OCI-M2 (cell line): ENCODE results near the gene RIN1.
A peak's percentile ranks its signal among the peaks of the same experiment; 100 is the strongest.

Source experiments
- DNase-seq: peaks from one replicate; lab custom pipeline; 2025; ENCODE audit not compliant: unreplicated experiment; lab: John Stamatoyannopoulos, UW

The RIN1 gene

DNA sequence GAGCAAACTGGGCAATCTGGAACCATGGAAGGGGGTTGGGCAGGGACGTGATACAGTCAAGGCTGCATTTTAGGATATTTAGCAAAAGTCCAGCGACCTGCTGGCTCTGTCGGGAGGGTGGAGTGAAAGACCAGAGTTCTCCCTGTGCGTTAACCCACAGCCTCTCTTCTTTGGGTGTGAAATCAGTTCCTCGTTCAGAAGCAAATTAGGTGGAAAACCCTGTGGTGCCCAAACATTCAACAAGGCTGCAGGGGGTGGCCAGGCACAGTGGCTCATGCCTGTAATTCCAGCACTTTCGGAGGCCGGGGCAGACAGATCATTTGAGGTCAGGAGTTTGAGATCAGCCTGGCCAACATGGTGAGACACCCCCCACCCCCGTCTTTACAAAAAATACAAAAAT is 38.6 kb downstream of the RIN1 start:
- DNase-seq = no peak

DNA sequence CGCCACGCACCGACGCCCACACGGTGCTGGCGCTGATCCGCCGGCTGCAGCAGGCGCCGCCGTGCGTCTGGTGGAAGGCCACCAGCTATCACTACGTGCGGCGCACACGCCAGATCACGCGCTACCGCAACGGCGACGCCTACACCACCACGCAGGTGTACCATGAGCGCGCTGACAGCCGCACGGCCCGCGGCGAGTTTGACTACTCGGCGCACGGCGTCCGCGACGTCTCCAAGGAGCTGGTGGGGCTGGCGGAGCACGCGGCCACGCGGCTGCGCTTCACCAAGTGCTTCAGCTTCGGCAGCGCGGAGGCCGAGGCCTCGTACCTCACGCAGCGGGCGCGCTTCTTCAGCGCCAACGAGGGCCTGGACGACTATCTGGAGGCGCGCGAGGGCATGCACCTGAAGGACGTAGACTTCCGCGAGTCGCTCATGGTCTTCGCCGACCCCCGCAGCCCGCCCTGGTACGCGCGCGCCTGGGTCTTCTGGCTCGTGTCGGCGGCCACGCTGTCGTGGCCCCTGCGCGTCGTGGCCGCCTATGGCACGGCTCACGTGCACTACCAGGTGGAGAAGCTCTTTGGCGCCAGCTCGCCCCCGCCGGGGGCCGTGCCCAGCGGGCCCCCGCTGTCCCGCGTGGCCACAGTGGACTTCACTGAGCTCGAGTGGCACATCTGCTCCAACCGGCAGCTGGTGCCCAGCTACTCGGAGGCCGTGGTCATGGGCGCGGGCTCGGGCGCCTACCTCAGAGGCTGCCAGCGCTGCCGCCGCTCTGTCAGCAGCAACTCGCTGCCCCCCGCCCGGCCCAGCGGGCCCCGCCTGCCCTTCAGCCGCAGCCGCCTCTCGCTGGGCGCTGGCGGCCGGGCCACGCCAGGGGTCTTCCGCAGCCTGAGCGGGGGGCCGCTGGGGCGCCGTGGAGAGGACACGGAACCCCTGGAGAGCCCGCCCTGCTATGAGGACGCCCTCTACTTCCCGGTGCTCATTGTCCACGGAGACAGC is 41.3 kb downstream of the RIN1 start:
- no peak for DNase-seq

DNA sequence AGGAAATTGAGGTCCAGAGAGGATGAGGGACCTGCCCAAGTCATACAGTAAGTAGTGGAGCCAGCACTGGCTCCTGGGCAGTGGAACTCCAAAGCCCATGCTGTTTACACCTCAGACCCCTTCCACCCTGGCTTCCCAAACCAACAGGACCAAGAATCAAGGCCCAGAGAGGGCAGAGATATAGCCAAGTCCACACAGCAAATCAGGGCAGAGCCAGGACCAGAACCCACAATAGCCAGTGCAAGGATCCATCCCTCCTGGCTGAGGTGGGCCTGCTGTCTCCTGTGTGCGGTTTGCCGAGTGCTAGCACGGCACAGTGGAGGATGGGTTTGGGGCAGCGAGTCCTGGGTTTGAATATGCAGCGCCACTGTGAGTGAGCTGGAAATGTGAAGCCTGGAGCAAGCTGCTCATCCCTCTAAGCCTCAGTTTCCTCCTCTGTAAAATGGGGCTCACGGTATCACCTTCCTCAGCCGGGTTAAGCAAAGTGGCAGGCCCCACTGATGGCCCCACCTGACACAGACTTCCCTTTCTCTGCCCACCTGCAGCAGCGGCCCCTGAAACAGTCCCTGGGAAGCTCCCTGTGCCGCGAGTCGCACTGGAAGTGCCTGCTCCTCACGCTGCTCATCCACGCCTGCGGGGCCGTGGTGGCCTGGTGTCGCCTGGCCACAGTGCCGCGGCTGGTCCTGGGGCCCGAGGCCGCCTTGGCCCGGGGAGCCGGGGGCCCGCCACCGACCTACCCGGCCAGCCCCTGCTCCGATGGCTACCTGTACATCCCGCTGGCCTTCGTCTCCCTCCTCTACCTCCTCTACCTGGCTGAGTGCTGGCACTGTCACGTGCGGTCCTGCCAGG is 42.2 kb downstream of the RIN1 start:
- no peak for DNase-seq

DNA sequence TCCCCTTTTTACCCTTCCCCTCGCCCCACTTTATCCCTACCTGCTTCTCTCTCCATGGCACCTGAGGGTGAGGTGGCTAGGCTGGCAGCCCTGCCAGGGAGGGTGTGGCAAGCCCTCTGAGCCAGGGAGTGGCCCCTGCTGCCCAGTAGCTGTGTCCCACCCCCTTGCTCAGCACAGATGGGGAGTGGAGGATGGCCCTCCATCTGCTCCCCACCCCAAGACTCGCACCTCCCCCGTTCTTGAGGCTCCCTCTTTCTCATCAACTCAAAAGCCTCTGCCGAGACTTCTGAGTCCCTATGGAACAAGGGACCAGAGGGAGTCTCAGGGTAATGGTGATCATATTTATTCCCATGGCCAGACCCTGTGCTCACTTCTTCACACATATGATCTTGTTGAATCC is 42.9 kb downstream of the RIN1 start:
- DNase-seq = no peak

DNA sequence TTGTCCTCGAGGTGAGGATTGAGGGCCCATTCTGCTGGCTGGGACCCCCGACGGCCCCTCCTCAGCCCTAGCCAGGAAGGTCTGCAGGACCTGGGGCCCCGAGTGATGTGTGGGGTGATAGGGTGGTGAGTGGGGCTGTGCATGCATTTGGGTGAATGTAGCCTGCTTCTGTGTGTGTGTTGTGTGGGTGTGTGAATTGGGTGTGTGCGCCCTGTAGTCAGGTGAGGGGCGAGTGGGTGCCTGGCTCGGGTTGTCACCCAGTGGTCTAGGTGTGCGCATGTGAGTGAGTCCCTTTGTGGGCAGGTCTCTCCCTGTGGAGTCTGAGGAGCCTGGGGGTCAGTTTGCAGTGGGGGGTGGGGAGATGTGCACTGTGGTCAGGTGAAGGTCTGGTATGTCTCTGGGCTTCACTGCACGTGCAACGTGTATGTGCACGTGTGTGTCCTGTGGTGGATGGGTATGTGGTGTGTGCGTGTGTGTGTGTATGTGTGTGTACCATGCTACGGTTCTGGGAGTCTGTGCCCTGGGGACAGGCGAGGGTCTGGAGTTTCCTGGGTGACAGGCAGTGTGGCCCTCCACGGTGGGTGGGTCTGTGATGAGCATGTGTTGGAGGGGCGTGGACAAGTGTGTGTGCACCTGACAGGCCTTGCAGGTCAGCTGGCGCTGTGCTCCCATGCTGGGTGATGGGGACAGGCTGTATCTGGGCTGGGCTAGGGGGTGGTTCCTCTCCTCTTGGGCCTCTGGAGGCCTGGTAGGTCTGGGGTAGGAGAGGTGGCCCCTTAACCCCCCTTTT is 43.5 kb downstream of the RIN1 start:
- no peak for DNase-seq

DNA sequence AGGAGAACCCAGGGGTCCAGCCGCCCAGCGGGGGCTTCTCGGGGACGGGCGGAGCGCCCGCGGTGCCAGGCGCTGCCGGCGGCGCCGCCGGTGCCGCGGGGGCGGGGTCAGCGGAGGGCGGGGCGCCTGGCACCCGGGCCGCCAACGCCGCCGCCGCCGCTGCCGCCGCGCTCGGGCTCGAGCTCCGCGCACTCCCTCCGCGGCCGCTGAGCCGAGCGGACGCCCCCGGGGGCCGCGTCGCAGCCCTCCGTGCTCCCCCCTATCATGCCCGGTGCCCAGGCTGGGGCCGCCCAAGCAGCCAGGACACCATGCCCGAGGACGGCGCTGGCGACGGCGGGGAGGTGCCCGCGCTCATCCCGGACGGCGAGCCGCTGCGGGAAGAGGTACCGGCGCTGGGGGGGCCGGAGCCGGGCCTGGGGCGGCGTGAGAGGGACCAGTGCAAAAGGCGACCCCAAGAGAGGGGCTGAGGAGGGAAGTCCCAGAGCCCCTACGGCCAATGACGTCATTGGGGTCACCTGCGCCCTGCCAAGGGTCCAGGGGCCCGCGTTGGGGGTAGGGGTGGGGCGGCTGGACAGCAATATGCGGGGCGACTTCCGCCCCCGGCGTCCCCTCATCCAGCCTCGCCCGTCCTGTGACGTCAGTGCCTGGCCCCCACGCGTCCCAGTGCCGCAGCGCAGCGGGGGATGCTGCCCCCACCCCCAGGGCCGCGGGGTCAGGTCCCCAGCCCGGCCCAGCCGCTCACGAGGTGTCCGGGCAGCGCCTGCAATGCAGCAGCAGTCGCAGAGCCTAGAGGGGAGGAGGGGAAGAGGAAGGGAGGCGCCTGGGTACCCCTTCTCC is 44.3 kb downstream of the RIN1 start, which contains the start of gene TMEM151A:
Gene TMEM151A (plus strand): TSS at position 189 of the 837 bp plus-strand sequence. CDS start 120 bp downstream, at position 309.
- no peak for DNase-seq

DNA sequence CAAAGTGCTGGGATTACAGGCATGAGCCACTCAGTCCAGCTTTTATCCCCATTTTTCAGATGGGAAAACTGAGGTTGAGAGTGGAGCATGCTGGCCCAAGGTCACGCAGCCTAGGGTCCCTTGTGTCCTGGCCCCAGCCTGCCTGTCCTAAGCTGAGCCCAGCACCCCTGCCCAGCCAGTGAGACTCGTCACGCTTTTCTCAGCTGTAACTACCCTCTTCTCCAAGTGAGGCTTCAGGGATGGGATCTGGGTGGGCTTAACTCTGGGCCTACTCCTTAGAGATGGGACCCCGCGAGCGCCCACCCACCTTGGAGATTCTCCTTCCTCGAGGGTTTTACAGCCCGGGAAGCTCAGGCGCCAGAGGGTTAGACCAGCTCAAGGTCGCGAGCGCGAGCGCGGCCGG is 44.9 kb downstream of the RIN1 start:
- DNase-seq = no peak

DNA sequence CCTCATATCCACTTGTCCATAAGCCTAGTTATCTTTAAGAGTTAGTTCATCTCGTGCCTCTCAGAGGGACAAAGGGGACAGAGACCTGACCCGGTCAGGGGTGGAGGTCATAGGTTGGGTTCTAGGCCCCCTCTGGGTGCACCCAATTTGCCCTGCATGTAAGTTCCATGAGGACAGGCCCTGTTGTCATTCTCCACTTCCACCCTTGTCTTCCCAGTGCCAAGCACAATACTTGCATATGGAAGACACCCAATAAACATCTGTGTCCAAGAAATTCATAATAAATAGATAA is 46.0 kb downstream of the RIN1 start:
- DNase-seq = no peak

DNA sequence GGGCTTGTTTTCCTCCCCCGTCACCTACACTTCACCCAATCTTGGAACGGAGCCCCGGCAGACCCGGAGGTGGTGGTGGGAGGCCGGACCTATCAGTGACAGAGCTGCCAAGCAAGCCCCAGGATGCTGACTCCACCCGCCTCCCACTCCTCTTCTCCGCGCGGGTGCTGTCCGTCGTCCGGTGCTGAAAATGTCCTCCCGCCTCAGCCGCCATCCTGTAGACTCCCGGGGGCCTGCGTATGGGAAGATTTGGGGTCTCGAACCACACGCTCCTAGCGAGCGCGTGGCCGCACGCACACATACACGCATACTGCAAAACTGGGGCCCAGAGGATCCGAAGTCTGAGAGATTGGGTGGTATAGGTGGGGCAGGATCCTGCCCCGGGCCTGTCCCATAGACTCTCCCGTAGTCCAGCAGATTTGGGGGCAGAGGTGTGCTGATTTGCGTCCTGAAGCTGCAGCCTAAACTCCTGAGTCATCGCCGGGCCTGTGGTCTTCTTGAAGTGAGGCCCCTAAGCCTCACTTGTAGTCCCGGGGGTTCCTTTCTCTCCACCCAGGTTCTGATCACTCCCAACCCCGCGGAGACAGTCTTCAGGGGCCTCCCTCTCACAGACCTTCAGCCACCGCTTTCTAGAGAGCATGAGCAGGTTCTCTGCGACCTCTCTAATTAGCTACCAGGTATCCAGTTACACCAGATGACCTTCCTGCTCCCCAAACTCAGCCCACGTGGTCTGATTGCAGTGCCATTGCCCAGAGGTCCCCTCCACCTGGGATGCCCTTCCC is 46.5 kb downstream of the RIN1 start:
- peak; percentile 80 for DNase-seq

DNA sequence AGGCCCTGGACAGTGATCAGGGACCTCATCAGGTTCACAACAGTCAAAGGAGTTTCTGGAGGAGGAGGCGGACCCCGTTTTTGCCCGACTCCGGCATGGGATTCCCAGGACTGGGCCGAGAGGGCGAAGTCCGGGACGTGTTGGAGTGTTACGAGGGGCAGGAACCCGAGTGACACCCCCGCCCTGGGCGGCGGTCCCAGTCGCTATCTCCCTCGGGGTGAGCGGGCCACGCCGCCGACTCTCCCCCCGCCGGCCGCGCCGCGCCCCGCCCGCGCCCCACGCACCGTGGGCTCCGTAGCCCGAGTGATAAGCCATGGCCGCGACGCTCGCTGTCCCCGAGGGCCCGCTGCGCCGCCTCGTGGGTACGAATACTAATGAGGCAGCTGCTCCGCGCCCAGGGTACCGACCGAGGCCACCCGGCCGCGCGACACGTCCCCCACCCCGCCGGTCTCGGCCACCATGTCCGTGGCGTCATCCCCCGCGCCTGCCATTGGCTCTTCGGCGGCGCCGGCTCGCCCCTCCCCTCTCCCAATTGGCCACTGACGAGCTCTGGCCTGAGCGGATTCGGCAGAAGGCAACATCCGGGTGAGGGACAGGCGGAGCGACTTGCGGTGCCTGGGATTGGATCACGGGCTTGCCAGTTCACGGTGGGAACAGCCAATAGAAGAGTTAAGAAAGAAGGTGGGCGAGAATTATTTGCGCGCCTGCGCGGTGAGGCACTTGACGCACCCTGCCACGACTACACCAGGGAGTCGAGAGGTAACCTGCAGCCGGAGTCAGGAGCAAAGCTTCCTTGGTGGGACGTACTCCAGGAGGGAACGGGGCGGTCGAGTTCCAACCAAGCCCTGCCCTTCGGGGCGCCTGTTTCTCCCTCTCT is 47.3 kb downstream of the RIN1 start, which contains the start of gene YIF1A:
Gene YIF1A (minus strand): TSS at position 473 of the 877 bp plus-strand sequence. CDS start 158 bp downstream, at position 315.
- DNase-seq = peak; percentile 80

DNA sequence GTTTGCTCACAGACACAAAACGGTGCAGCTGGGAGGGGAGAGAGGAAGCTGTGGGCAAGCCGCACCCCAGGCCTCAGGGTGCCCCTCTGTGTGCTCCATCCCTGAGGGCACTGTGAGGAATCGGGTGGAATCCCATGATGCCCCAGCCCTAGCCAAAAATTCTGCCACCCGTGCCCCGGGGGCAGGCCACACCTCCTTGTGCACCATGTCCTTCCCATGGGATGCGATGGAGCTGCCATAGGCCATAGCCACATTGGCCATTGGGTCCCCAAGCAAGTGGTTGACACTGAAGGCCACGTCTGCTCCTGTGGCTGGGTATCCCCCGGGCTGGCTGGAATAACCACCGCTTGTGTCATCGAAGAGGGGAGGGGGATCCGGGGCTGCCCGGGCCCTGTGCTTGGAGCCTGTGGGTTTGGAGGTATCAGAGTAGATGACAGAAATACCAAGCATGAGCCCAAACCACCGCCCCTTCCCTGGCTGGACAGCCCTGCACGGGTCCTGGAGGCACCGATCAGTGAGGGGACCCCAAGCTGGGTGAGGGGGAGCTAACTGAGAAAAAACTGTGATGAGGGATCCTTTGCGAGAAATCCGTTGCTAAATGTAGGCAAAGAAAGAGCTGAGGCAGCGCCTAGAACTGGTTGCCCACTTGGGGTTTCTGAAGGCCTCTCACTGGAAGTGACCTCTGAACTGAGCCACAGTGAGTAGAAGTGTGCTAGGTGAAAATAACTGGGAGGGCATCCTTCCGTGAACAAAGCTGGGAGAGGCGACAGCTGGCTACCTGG is 48.2 kb downstream of the RIN1 start:
- no peak for DNase-seq

DNA sequence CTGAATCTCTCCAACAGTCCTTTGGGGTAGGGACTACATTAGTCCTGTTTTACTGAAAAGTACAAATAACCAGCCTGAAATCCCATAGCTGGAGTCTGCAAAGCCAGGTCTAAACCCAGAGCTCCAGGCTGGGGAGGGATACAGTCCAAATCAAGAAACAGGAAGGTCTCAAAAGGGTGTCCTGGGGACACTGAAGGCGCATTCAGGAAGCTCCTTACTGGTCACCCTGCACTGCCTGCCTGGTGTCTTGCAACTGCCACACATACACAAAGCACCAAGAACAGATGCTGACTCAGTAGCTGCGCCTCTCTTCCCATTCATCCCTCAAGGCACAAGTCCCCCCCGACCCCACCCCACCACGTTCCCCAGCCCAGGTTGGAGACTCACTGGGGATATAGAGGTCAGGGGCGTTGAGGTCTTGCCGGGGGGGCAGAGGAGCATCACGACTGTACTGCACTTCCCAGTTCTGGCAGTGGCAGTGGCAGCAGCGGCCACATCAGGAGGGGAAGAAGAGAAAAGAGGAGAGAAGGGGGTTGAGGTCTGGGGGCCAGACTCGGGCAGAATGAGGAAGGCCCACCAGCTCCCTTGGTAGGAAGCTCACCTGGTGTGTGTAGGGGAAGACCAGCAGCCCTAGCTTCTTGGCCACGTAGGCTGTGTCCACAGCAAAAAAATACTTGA is 48.9 kb downstream of the RIN1 start:
- no peak for DNase-seq

DNA sequence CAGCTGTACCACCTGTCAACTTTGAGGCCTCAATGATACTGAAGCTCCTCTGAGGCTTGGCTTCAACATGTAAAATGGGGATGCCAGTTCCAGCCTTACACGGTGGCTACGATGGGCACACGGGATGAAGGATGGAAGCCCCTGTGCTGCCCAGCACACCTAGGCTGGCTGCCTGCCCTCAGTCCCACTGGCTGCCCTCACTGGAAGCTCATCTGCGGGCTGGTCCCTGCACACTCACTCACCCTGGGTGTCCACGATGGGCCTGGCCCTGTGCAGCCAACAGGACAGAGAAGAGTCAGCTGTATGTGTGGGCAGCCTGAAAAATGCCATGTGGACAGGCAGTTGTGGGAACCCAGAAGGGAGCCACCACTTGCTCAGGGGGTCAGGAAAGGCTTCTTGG is 49.5 kb downstream of the RIN1 start:
- DNase-seq = no peak

DNA sequence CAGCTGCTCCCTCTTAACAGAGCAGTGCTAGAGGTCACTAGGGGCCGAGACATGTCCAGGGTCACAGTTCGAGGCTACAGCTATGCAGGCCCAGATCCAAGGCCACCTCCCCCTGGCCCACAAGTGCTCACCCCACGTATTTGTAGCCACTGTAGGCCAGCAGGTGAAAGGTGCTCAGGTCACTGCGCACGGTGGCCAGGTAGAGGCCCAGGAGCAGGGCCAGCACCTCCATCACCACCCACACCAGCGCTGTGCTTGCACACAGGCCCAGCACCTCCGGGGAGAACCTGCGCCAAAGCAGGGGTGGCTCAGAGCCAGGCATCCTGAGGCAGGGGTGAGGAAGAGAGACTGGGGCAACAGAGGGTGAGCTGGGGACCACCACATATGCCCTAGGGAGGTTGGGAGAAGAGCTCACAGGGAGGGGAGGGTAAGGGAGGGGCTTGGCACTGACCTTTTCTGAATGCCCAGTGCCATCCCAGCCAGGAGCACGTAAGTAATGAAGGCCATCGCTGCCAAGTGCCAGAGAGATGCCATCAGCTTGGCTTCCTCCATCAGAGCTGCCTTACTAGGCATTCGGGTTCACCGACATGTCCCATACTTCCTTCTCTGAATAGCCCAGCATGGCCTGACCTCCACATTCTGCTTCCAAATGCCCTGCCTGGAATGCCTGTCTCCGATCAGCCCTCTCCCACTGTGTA is 50.8 kb downstream of the RIN1 start:
- DNase-seq = no peak

DNA sequence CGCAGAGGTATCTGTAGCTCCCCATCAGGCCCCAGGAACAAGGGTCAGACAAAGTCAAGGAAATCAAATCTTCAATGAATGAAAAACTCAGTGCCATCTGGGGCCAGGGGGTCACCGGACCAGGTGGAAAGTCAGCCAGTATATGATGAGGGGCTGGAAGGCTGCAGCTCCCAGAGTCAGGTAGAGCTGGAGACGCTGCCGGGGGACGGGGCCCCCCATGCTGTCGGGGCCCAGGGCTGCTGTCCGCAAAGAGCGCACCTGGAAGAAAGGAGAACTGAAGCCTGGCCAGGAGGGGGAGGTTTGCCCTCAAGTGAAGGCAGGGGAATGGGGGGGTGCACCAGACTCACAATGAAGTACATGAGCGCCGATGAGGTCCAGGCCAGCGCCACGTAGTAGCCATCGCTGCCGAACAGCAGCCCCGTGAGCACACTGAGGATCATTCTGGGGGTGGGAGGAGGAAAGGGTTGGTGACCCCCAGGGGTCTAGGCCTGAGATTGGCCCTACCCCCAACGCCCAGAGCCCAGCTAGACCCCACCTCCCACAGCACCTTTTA is 51.6 kb downstream of the RIN1 start:
- DNase-seq = no peak

DNA sequence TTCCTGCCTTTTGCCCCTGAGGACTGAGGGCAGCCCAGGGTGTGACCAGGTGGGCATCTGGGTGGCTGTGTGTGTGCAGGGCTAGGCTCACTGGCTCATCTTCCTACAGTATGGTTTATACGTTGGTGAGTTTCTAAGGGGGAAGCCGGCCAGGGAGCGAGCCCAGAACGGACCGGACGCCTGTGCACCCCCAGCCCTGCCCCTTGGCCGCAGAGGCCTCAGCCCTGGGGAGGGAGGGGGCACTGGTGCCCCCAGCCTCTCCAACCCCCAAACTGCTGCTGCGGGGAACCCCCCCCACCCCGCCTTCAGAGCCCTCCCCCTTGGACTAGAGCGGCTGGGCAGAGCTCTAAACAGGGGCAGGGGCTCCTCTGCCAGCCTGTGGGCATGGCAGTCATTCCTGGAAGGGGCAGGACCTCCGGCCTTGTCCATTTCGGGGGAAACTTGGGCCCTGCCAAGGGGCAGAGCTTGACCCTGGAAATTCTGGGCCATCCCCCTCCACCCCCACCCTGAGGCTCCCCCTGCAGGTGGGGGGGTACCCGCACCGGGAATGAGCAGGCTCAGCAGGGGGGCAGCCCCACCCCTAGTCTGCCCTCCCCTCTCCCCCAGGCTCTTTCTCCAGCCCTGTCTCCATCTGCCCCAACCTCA is 52.7 kb downstream of the RIN1 start:
- no peak for DNase-seq
